HL-60 (cell line): Measurements from ENCODE around the gene OR2G6.
"Not testable (repeated sequence)": the region's sequence is repeated elsewhere in the genome, so short reads cannot be mapped to it uniquely, and the experiment has no call there.

Source experiments
- CTCF ChIP-seq: IDR thresholded peaks from one replicate; pipeline ENCODE4 v1.5.1; 2011; ENCODE audit warnings: low read length, control low read depth, inconsistent platforms; ENCODE audit not compliant: insufficient read depth
- POLR2AphosphoS5 ChIP-seq: IDR thresholded peaks from 2 replicates; pipeline ENCODE4 v1.6.1; 2012; ENCODE audit warnings: low read depth
- REST ChIP-seq: IDR thresholded peaks from 2 replicates; pipeline ENCODE4 v1.6.1; 2012; ENCODE audit warnings: low read depth; ENCODE audit not compliant: insufficient replicate concordance

GRCh38 chr1:248547383-248547782 is 39.5 kb downstream of the OR2G6 start:
- TF ChIP-seq CTCF, REST, POLR2AphosphoS5: not testable (repeated sequence)
